Endothelial cell of umbilical vein (primary cell): ENCODE results near the gene CLIC3. TPM values are rescaled to one million over a fixed set of nuclear protein-coding genes. Genes with fewer than 3 reads are reported as not detected.
A peak's percentile ranks its signal among the peaks of the same experiment; 100 is the strongest.

ENCODE experiments used
- BruUV-seq: library from RNA; stranded (reverse); fragments of 400-500 nt; replicated peaks from 2 replicates; lab custom pipeline; 2021; lab: Mats Ljungman, UMichigan
- CTCF ChIA-PET: fragments of 300-600, 350-600 bp; sonication (Branson Sonifier 250); formaldehyde crosslinking; loops from one replicate; lab custom pipeline; 2021; ENCODE audit warnings: antibody characterized with exemption, inconsistent platforms; lab: Charles Lee
- POLR2A ChIA-PET: fragments of 300-600, 350-600 bp; sonication (Branson Sonifier 250); formaldehyde crosslinking; loops from one replicate; lab custom pipeline; 2021; ENCODE audit warnings: antibody characterized with exemption, inconsistent platforms; lab: Charles Lee
- DNase-seq: peaks from one replicate; pipeline ENCODE4 v3.0.0-alpha.2; 2011; ENCODE audit warnings: low read depth, low spot score
- FAIRE-seq: peaks from 2 replicates; lab custom pipeline; 2011; peaks lifted over from hg19 to GRCh38; lab: Jason Lieb, UNC
- H2AFZ ChIP-seq: 2 replicates; pipeline ENCODE4 v1.6.0; 2012; ENCODE audit warnings: low read depth, low read length, control low read depth, inconsistent platforms
- H3K27ac ChIP-seq: 2 replicates; pipeline ENCODE4 v1.5.1; 2011; ENCODE audit warnings: low read depth, mild to moderate bottlenecking, control low read depth, low read length, moderate library complexity; ENCODE audit not compliant: insufficient read depth
- H3K27me3 ChIP-seq, 2 experiments: 2 replicates each; pipeline versions ENCODE4 v1.6.0 to v1.6.1; 2011; ENCODE audit warnings: low read length in 2 of 2, mixed read lengths in 1 of 2; ENCODE audit not compliant: control insufficient read depth in 2 of 2, insufficient read depth in 2 of 2
- H3K36me3 ChIP-seq, 2 experiments: 2 replicates in 1 of 2; 3 replicates in 1 of 2; pipeline ENCODE4 v1.5.1; 2011; ENCODE audit warnings: low read length in 2 of 2, mild to moderate bottlenecking in 1 of 2, moderate library complexity in 1 of 2; ENCODE audit not compliant: control insufficient read depth in 2 of 2, insufficient read depth in 2 of 2; ENCODE audit errors: extremely low read depth in 1 of 2
- H3K4me1 ChIP-seq: 3 replicates; pipeline ENCODE4 v1.5.1; 2011; ENCODE audit warnings: mild to moderate bottlenecking, low read length; ENCODE audit not compliant: control insufficient read depth, insufficient read depth; ENCODE audit errors: extremely low read depth
- H3K4me2 ChIP-seq: 2 replicates; pipeline ENCODE4 v1.6.1; 2011; ENCODE audit warnings: low read length, control low read depth, mixed read lengths; ENCODE audit not compliant: insufficient read depth
- H3K4me3 ChIP-seq, 3 experiments: fragments of 200-600 bp in 1 of 3; sonication (generic), shearing (Covaris generic) in 1 of 3; replicated peaks in 1 of 3; 2 replicates each; pipeline ENCODE4 v1.5.1; 2011 to 2016; ENCODE audit warnings: control low read depth in 3 of 3, low read length in 3 of 3, mild to moderate bottlenecking in 2 of 3, inconsistent platforms in 1 of 3, low read depth in 1 of 3, moderate library complexity in 1 of 3; ENCODE audit not compliant: insufficient read depth in 1 of 3
- H3K79me2 ChIP-seq: 2 replicates; pipeline ENCODE4 v1.6.0; 2012; ENCODE audit warnings: low read length, inconsistent platforms; ENCODE audit not compliant: control insufficient read depth, insufficient read depth
- H3K9ac ChIP-seq: replicated peaks from 2 replicates; pipeline ENCODE3; 2011; ENCODE audit warnings: low read length, control low read depth; ENCODE audit not compliant: insufficient read depth; ENCODE audit errors: extremely low read depth
- H3K9me1 ChIP-seq: replicated peaks from 3 replicates; pipeline ENCODE4 v1.6.0; 2011; ENCODE audit warnings: mild to moderate bottlenecking, low read length; ENCODE audit not compliant: control insufficient read depth, insufficient read depth; ENCODE audit errors: extremely low read depth
- H3K9me3 ChIP-seq: replicated peaks from 2 replicates; pipeline ENCODE4 v1.5.1; 2012; ENCODE audit warnings: low read length, inconsistent platforms; ENCODE audit not compliant: control insufficient read depth, insufficient read depth
- H4K20me1 ChIP-seq: replicated peaks from 2 replicates; pipeline ENCODE3; 2011; ENCODE audit warnings: mild to moderate bottlenecking, low read length; ENCODE audit not compliant: control insufficient read depth, insufficient read depth; ENCODE audit errors: extremely low read depth
- EZH2 ChIP-seq: IDR thresholded peaks from 2 replicates; pipeline ENCODE4 v1.6.1; 2012; ENCODE audit warnings: borderline replicate concordance, low read depth, mild to moderate bottlenecking, moderate library complexity, low read length, inconsistent platforms; ENCODE audit not compliant: severe bottlenecking
- FOS ChIP-seq: IDR thresholded peaks from 2 replicates; pipeline ENCODE4 v1.6.1; 2011; ENCODE audit warnings: mild to moderate bottlenecking, low read length, moderate library complexity, borderline replicate concordance; ENCODE audit not compliant: insufficient read depth
- GATA2 ChIP-seq: IDR thresholded peaks from 2 replicates; pipeline ENCODE4 v1.7.0; 2011; ENCODE audit warnings: low read depth, mild to moderate bottlenecking, moderate library complexity, mixed read lengths, low read length; ENCODE audit not compliant: insufficient read length, insufficient read depth
- JUN ChIP-seq: IDR thresholded peaks from 2 replicates; pipeline ENCODE4 v1.6.1; 2011; ENCODE audit warnings: borderline replicate concordance, low read depth; ENCODE audit not compliant: insufficient read length, insufficient read depth
- MAX ChIP-seq: IDR thresholded peaks from 2 replicates; pipeline ENCODE4 v1.6.1; 2011; ENCODE audit not compliant: insufficient read depth, insufficient read length
- MYC ChIP-seq: IDR thresholded peaks from one replicate; pipeline ENCODE4 v1.6.1; 2011; ENCODE audit warnings: mild to moderate bottlenecking, low read depth, low read length
- POLR2A ChIP-seq: IDR thresholded peaks from 2 replicates; pipeline ENCODE4 v1.6.1; 2012; ENCODE audit warnings: low read depth, mild to moderate bottlenecking, control low read depth, low read length
- POLR2AphosphoS5 ChIP-seq: IDR thresholded peaks from 2 replicates; pipeline ENCODE4 v1.6.1; 2012; ENCODE audit warnings: low read depth, mild to moderate bottlenecking, control low read depth, low read length, moderate library complexity; ENCODE audit not compliant: insufficient read depth
- dilution Hi-C: fragments of 300-500 bp; cut with MboI; formaldehyde crosslinking; loops from one replicate; pipeline ENCODE4 v1.15.0; 2019; ENCODE audit warnings: low sequenced_read_pairs; ENCODE audit not compliant: extremely low pct_ligation_motif_present
- intact Hi-C: fragments of 100-400 bp; cut with micrococcal nuclease; formaldehyde crosslinking; loops from one replicate; pipeline ENCODE4 v1.10.0; 2022
- polyA plus RNA-seq, 4 experiments: library from polyadenylated mRNA; depleted of rRNA in 3 of 4; stranded (reverse) in 3 of 4; unstranded in 1 of 4; fragments of >200 nt; gene quantifications; 2 replicates each; pipeline versions ENCODE4 v1.2.1 to v1.2.3, GENCODE V29; 2011 to 2012; ENCODE audit warnings: missing spikeins in 1 of 4
- total RNA-seq: library from RNA; stranded (reverse); gene quantifications from 2 replicates; pipeline ENCODE4 v1.2.3, GENCODE V29; 2021
- TF ChIP-seq, protein P1 (sequence below), 2 donors: IDR thresholded peaks; 1 replicate in 1 of 2; 2 replicates in 1 of 2; pipeline ENCODE4 v1.5.1; 2011; ENCODE audit warnings: low read length in 2 of 2, mild to moderate bottlenecking in 2 of 2, moderate library complexity in 2 of 2, control low read depth in 1 of 2, inconsistent platforms in 1 of 2, low read depth in 1 of 2; ENCODE audit not compliant: insufficient read depth in 1 of 2; ENCODE audit errors: extremely low read depth in 1 of 2

CLIC3 gene
- total and polyA plus RNA-seq, 2 donors (not counting 3 experiments of a cell fraction or from before 2014, with no cell fraction given) = 2.3 TPM; not detected in 1

DNA sequence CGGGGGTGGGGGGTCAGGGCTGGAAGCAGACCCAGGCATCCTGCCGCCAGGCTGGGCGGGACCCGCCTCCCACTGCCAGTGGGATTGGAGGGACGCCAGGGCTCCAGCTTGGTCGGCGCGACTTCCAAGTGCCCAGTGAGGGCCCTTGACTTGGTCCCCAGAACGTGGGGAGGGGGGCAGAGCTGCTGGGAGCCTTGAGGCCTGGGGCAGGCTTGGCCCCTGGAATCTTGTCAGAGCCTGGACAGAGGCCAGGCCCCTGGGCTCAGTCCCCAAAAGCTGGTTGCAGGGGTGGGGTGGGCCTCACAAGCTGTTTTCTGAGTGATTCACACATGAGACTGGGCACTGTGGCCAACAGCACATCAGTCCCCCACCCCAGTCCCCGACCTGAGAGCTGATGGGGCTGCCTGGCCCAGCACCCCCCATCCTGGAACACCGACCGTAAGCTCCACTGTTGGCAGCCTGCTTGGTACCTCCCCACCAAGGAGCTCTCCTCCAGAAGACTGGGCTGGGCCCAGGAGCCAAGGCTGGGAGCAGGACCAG lies 526 bp downstream of the CLIC3 start:
- Histone ChIP-seq H3K4me1 (peaks cover 32% of the 10 kb centered on the region), H3K79me2 (peaks cover 9% of the 10 kb centered on the region), H4K20me1 (no peaks in the 10 kb centered on the region), H3K27me3 (no peaks in the 10 kb centered on the region), H3K9ac (no peak overlapping the region), H3K27ac (no peak overlapping the region), H3K9me1 (no peaks in the 10 kb centered on the region), H3K4me2 (no peak overlapping the region), H3K36me3 (no peaks in the 10 kb centered on the region), H3K9me3 (no peaks in the 10 kb centered on the region), H3K4me3 (no peak overlapping the region), H2AFZ (no peak overlapping the region)
- peak; percentile 28 for TF ChIP-seq POLR2A
- no peak for TF ChIP-seq MAX
- intact Hi-C loops = loop anchor here (5.0 kb wide), 1 partner anchor 154 kb away; the partner anchor contains the start of gene AJM1
- DNase-seq (peak; percentile 13), FAIRE-seq (peak; percentile 37)
- no TSS peak for BruUV-seq
- dilution Hi-C loops = no loop called here
- POLR2A ChIA-PET = no interaction called here
- CTCF ChIA-PET = interaction anchor here (0.5 to 1.9 kb wide), 7 partner anchors 15 to 110 kb away, joined by 3 to 16 read pairs (median 4); partner anchors contain the start of gene TRAF2

GRCh38 chr9:136995362-136995761 lies 1.0 kb downstream of the CLIC3 start:
- BruUV-seq = no TSS peak
- Histone ChIP-seq H3K4me3 (no peak overlapping the region), H3K27me3 (no peaks in the 10 kb centered on the region), H3K9ac (no peak overlapping the region), H3K4me2 (no peak overlapping the region), H3K4me1 (peaks cover 32% of the 10 kb centered on the region), H4K20me1 (no peaks in the 10 kb centered on the region), H3K79me2 (peaks cover 9% of the 10 kb centered on the region), H3K27ac (no peak overlapping the region), H3K36me3 (no peaks in the 10 kb centered on the region), H3K9me3 (no peaks in the 10 kb centered on the region), H3K9me1 (no peaks in the 10 kb centered on the region), H2AFZ (no peak overlapping the region)
- CTCF ChIA-PET = interaction anchor here (0.5 to 1.9 kb wide), 6 partner anchors 34 to 109 kb away, joined by 3 to 16 read pairs (median 6); partner anchors contain the start of gene TRAF2
- no peak for FAIRE-seq
- intact Hi-C loops (loop anchor here (5.0 kb wide), 1 partner anchor 153 kb away; the partner anchor contains the start of gene AJM1), dilution Hi-C loops (no loop called here)
- POLR2A ChIA-PET = no interaction called here
- DNase-seq = no peak
- TF ChIP-seq, protein P1, sequence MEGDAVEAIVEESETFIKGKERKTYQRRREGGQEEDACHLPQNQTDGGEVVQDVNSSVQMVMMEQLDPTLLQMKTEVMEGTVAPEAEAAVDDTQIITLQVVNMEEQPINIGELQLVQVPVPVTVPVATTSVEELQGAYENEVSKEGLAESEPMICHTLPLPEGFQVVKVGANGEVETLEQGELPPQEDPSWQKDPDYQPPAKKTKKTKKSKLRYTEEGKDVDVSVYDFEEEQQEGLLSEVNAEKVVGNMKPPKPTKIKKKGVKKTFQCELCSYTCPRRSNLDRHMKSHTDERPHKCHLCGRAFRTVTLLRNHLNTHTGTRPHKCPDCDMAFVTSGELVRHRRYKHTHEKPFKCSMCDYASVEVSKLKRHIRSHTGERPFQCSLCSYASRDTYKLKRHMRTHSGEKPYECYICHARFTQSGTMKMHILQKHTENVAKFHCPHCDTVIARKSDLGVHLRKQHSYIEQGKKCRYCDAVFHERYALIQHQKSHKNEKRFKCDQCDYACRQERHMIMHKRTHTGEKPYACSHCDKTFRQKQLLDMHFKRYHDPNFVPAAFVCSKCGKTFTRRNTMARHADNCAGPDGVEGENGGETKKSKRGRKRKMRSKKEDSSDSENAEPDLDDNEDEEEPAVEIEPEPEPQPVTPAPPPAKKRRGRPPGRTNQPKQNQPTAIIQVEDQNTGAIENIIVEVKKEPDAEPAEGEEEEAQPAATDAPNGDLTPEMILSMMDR (IDR thresholded peaks at IDR 0.05; ENCODE audit: extremely low read depth in 1 of 2, insufficient read depth in 1 of 2, low read depth in 1 of 2, low read length in 2 of 2) = no peak
- no peak for TF ChIP-seq EZH2
- no peak for TF ChIP-seq MYC
- TF ChIP-seq GATA2 = no peak
- TF ChIP-seq FOS = no peak
- TF ChIP-seq POLR2A = no peak
- TF ChIP-seq POLR2AphosphoS5 = no peak
- no peak for TF ChIP-seq JUN
- TF ChIP-seq MAX = no peak
